HG02981 (cell line): Measurements from ENCODE around the gene CHMP4B.

Experiments used
- ATAC-seq: cut with Tn5 transposase; IDR thresholded peaks from one replicate; pipeline ENCODE4 v1.9.1; 2021; ENCODE audit warnings: mild to moderate bottlenecking, moderate library complexity; ENCODE audit not compliant: unreplicated experiment

The CHMP4B gene

DNA sequence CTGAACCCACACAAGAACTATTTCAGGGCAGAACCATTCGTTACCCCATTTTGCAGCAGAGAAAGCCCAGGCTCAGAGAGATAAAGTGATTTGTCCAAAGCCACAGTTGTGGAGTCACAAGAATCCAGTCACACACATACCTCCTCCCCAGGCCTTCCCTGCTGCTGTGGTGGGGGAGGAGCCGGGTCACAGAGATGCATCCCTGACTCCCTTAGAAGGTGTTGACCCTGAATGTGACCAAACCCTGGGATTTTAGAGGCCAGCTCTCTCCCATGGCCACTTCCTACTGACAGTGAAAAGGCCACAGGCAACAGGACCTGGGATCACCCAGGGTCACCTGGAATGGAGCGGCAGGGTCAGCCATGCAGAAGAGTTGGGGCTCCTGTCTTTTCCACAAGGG, 48.6 kb downstream of the CHMP4B start:
- ATAC-seq, result no peak

DNA sequence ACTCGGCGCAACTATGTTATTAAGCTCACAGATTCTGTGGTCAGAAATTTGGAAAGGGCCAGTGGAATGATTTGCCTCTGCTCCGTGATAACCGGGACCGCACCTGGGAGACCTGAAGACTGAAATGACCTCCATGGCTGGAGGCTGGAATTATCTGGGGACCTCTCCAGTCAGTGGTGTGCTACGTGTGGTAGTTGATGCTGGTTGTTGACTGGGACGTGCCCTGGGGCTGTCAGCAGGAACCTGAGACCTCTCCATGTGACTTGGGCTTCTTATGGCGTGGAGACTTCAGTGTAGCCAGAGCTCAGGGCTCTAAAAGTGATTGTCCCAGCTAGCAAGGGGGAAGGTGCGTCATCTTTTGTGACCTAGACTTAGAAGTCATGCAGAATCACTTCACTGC, 50.3 kb downstream of the CHMP4B start:
- no peak for ATAC-seq

DNA sequence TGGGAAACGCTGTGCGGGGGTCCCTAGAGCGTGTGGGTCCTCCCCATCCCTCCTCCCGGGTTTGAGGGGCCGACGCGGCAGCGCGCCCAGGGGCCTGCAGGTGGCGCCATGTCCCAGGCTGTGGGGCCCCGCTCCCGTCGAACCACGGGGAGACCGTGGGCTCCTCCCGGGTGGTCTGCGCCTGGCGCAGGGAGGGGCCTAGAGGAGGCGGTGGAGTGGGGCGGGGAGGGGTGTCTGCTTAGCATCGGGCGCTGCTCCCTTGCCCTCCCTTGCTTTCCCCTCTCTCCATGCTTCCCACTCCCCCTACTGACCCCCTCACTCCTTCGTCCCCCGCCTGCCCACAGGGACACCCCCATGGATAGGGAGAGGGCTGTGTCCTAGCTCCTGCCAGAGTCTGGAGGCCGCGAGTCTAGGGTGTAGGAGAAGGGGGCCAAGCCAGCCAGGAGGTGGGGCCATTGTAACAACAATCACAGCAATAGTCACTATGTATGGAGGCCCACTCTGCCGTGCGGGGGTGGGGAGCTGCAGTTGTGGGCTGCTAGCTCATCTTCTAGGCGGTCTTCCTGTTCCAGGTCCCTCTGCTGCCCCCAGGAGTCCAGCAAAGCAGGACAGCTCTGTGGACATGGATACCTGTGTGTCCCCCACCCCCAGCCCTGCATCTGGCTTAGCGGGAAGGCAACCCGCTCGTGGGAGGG, 51.7 kb downstream of the CHMP4B start:
- ATAC-seq, result no peak

DNA sequence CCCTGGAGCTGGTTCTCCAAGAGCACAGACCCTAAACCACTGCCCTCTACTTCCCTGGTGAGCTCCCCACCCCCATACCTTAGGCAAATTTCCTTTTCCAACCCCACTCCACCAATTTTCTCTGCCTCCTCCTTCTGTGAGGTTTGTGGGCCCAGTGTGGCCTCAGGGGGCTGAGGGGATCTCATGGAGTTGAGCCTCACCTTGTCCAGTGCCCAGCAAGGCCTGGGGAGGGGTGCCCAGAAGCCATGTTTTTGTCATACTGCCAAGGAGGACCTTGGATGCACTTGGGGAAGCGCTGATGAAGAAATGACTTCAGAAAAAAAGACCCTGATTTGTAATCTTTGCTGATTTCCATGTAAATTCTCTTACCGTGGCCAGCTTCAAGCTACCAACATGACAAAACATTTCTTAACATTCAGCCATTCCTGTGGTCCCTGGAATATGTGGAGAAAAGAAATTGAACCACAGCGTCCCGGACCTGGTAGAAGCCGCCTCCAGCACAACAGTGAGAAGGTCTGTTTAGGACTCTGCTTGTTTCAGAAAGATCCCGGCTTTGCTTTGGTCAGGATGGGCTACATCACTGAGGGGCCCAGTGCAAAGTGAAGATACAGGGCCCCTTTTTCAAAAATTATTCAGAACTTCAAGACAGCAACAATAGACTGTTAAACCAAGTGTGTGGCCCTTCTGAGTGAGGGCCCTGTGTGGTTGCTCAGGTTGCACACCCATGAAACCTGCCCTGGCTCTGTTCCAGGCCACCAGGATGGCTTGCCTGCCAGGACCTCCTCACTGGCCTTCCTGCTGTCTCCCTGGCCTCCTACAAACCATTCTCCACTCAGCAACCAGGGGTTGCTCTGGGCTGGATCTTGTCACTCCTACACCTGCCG, 52.5 kb downstream of the CHMP4B start:
- no peak for ATAC-seq

DNA sequence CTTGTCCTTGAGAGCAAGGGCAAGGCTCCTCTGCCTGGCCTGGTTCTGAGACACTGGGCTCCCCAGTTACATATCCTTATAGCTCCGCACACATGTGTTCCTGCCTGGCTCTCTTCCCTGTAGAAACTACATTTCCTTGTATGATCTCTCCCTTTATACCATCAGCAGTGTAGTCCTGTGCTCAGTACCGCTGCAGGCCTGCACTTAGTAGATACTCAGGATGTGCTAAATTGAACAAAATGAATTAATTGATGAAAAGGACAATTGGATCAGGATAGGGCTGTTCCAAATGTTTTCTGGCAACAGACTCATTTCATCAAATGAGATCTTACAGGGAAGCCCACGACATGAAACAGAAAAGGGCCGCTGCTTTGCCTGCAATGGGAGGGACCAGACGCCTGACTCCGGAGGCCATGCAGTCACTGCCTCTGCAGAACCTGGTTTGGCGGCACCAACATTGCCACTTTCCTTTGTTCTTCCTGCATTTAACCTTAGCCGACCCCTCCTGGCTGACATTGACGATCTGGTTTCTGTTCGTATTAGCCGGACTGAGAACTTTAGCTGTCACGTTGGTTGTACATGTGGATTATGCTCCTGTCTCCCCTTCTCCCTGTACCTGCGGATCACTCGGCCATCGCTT, 53.3 kb downstream of the CHMP4B start:
- ATAC-seq, result no peak

DNA sequence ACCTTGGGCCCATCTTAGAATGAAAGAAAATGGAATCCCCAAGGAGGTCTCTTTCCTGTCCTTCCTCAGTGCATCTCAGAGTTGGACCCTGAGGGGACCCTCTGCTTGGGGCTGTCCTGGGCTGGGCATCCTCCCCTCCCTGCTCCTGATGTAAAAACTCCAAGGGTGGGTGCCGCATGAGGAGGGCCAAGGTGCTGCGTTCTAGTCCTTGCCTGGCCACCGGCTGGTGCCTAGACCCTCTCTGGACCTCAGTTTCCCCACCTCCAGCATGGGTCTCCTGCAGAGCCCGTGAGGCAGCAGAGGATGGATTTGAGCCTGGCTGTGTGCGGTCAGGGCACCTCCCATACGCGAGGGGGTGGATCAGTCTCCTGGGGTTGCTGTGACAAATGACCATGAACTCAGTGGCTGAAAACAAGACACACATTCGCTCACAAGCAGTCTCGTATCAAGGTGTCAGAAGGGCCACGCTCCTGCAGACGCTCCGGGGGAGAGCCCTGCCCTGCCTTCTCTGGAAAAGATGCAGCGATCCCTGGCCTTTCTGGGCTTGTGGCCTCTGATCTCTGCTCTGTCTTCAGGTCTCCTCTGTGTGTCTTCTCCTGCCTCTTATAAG, 54.7 kb downstream of the CHMP4B start:
- no peak for ATAC-seq

DNA sequence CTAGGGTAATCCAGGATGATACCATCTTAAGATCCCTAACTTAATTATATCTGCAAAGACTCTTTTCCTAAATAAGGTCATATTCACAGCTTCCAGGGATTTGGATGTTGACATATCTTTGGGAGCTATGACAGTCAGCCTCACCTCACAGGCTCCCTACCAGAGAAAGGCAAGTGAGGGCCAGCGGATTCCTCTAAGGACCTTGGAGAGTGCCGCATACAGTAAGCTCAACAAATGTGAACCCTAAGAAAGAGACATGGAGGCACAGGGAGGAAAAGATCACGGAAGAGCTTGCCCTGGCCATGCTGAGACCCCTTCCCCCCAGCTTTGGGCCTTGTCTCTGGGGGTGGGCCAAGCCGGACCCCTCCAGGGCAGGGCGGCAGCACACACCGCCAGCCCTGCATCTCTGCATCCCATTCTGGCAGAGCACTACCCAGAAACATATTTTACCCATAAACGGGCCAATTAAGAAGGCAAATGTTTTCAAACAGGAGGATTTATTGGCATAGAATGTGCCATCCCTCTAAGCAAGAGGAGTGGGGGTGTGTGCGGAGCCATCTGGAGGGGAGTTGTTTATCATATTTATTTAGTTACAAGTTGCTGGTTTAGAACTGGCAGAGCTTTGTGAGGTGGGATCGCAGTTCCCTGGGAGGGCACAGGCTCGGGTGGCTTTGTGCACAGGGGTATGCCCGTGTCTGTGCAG, 55.4 kb downstream of the CHMP4B start:
- no peak for ATAC-seq

DNA sequence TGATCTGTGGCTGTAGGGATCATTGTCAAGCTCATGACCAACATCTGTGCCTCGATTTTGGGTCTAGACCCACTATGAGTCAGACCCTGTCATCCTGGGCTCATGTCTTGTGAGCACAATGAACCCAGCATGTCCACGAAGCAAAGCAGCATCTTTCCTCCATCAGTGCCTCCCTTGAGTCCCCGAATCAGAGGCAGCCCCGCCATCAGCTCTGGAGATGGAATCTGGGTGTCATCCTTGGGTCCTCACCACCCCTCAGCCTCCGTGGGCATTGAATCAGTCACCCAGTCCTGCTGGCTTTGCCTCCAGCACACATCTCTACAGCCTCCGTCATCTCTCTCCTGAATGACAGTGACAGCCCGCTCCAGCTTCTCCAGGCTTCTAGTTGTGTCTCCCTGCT, 56.9 kb downstream of the CHMP4B start:
- no peak for ATAC-seq

DNA sequence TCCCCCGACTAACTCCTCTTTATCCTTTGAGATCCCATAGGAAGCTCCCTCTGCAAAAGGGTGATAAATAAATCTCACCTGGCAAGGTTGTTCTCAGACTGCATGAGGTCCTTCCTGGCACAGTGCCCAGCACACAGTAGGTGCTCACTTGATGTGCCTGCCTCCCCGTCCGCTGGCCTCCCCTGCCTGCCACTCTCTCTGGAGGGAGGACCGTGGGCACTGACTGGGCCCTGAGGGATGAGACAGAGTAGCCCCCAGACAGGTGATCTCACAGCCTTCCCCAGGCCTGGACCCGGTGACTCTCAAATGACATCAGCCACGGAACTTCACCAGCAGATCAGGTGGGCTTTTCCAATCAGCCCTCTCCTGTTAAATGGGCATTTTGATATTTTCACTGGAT, 57.4 kb downstream of the CHMP4B start:
- ATAC-seq, result no peak

DNA sequence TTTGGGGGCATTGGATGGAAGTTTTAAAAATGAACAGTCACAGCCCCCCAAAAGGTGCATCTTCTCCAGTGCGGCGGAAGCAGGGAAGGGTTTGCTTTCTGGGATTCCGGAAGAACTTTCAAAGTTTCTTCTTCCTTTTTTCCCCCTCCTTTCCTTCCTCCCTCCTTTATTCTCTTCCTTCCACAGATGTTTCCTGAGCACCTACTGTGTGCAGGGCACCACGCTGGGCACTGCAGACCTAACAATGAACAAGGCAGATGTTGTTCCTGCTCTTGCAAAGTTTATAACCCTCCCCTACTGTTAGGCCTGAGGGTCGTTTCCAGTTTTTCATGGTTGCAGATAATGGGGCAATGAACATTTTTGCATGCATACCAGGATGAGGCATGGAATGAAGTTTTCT, 58.1 kb downstream of the CHMP4B start:
- ATAC-seq, result no peak

DNA sequence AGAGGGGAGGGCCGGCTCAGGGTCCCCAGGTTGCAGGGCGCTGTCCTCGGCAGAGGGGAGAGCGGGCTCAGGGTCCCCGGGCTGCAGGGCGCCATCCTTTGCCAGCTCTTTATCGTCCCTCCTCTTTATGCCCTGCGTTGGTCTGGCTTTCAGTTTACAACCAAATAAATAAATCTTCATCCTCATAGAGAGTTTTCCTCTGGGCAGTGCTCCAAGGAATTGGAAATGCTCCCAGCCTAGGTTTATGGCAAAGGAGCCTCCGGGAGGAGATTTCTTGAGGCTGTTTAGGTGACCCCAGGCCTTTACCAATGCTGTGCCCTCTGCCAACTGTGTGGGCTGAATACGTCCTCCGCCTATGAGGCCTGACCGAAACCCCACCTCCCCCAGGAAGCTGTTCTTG, 60.2 kb downstream of the CHMP4B start:
- no peak for ATAC-seq

DNA sequence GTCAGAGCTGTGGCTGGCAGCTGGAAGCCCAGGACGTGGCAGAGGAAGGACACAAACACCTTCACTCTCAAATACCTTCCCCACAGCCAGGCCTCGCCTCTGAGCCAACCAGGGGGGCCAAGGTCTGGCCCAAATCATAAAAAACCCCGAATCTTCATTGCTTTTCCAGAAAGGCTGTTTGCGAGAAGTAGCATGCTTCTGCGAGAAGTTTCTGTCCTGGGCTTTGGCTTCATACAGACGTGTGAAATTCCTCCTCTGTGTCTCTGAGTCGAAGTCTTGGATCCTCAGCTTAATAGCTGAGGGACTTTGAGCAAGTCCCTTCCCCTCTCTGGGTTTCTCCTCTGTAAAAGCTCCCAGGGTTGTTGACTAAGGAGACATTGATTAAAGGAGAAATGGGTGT, 63.0 kb downstream of the CHMP4B start:
- no peak for ATAC-seq

DNA sequence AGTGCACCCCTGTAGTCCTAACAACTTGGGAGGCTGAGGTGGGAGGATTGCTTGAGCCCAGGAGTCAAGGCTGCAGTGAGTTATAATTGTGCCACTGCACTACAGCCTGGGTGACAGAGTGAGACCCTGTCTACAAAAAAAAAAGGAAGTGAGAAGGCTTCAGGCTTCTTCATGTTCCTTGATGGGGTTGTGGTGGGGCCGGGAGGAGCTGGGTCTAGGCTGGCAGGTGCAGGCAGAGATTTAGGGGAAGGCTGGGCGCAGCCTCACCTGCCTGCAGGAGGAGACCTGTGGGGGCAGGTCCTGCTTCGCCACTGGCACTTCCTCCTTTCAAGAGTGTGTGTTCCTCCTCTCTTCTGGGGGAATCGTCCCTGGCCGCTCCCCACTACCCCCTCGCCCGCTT, 63.9 kb downstream of the CHMP4B start:
- no peak for ATAC-seq

DNA sequence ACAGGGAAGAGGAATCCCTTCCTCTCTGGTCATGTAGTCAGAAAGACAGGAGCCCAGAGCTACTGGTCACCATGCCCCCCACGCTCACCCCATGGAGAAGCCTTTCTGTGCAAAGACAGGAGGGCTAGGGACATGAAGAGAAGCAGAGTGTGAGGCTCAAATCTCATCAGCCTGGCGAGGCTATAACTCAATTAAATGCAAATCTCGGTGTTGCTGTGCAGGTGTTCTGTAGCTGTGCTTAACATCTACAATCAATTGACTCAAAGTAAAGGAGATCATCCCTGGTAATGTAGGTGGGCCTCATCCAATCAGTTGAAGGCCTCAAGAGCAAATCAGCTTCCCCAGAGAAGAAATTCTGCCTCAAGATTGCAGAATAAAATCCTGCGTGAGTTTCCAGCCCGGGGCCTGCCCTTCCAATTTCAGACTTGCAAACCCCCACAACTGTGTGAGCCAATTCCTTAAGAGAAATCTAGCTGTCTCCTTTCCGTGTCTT, 64.4 kb downstream of the CHMP4B start:
- ATAC-seq, result no peak

DNA sequence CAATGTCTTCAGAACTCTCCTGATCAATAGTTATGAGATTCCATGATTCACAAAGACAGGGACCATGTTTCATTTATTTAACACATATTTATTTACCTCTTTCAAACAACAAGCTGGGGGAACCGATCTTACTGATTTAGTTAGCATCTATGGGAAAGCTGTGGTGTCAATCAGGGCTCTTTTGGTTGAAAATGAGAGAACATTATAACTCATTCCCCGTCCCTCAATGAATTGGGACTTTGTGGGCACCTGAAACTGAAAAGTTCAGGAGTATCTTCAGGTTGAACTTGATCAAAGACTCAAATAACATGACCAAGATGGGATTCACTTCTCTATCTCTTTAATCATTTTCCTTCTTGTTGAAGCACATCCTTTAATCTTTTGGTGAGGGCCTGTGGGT, 67.4 kb downstream of the CHMP4B start:
- ATAC-seq, result no peak

DNA sequence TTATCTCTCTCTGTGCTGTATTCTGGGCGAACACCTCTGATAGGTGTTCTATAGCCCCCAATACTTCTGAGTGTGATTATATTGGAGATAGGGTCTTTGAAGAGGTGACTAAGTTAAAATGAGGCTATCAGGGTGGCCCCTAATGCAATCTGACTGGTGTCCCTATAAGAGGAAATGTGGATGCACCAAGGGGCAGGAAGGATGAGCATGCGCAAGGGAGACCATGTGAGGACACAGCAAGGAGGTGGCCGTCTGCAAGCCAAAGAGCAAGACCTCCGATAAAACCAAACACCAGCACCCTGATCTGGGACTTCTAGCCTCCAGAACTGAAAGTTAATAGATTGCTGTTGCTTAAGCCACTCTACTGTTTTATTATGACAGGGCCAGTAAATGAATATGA, 69.2 kb downstream of the CHMP4B start:
- ATAC-seq, result no peak

DNA sequence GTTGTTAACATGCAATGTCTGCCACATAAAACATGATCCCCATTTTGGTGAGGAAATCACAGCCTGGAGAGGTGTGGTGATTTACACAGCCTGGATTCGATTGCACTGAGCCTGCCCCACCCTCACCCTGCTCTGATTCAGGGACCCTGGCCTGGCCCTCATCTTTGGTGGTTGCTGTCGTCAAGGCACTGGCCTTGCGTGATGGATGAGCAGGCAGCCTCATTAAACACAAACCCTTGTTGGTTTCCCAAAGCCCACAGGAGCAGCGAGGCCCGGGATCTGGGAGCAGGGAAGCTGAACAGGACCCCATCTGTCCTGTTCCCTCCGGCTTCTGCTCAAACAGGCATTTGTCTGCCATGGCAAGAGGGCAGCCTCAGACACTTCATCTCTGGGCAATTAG, 70.8 kb downstream of the CHMP4B start:
- ATAC-seq, result no peak

DNA sequence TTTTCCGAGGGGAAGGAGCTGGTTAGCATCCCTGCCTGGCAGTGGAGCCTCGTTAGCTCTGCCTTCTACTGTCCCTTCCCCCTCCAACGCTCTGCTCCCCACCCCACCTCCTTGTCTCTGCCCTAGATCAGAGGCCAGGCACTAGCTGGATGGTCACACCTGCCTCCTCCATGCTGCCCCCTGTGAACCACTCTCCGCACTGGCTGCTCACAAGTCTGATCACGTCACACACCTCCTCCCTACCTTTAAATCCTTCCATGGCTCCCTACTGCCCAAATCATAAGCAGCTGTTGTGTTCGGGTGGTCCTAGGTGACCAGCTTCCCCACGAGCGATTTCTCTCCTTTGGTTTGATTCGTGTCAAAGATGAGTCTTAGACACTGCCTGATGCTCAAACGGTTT, 71.3 kb downstream of the CHMP4B start:
- no peak for ATAC-seq

DNA sequence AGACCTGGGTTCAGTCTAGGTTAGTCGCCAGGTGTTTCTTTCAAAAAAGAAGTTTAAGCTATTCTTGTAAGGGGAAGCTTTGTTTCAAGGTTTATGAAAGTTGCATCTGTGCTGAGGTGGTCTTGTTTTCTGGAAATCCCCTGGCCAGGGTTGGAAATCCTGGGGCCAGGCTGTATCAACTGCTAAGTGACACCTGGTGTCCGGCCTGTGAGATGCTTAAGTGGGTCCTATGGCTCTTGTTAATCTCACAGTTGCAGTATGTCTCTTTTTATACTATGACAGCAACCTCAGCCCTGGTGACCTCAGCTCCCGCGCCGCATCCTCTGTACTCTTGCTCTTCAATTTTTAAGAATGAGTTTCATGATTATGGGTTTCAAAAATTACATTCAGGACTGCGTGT, 72.0 kb downstream of the CHMP4B start:
- peak; percentile 67 for ATAC-seq

DNA sequence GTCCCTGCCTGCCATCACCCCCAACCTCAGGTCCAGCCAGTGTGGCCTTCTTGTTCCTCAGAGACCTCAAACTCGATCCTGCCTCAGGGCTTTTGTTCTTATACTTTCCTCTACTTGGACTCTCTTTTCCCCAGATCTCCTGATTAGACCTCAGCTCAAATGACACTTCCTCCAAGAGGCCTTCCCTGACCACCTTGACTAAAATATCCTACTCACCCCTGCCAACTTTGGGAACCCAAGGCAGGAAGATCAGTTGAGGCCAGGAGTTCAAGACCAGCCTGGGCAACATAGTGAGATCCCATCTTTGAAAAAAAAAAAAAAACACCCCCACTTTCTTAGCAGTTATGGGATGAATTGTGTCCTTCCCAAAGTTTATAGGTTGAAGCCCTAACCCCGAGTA, 73.5 kb downstream of the CHMP4B start:
- no peak for ATAC-seq

DNA sequence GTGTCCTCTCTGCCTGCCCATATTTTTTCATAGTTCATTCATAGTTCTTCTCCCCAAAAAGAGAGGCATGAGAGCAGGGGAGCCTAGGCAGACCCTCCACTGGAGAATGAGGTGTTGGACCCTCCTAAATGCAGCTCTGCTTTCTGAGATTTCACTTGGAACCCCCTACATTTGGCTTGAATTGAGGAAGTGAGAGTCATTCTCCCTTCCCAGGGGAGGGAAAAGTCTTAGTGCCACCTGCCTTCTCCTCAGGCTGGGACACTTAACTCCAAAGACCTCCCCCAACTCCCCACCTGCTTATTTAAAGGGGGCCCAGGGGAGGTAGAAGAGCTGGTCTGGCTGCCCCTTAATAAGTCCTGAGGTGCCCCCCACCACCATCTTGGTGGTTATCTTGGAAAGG, 78.2 kb downstream of the CHMP4B start:
- ATAC-seq, result no peak
